Right atrium auricular region (tissue), 2 donors: Measurements from ENCODE around the gene SIRPG. TPM values are rescaled to one million over a fixed set of nuclear protein-coding genes. Genes with fewer than 3 reads are reported as not detected.

Experiments
- DNase-seq: peaks from one replicate; pipeline ENCODE4 v3.0.0-alpha.2; 2019; ENCODE audit warnings: low spot score
- H3K27ac ChIP-seq, 2 donors: fragments of 200-600 bp; sonication (generic); 1 replicate in 1 of 2; 2 replicates in 1 of 2; pipeline ENCODE4 v1.5.1; 2016 to 2019
- H3K27me3 ChIP-seq, 2 donors: fragments of 200-600 bp; sonication (generic); one replicate each; pipeline versions ENCODE4 v1.5.1 to v1.6.0; 2017 to 2019
- H3K36me3 ChIP-seq: fragments of 200-600 bp; sonication (generic); one replicate; pipeline ENCODE4 v1.5.1; 2016
- H3K4me1 ChIP-seq, 2 donors: fragments of 200-600 bp; sonication (generic); one replicate each; pipeline versions ENCODE4 v1.5.1 to v1.6.0; 2017 to 2019
- H3K4me3 ChIP-seq, 2 donors: fragments of 200-600 bp; sonication (generic); 1 replicate in 1 of 2; 2 replicates in 1 of 2; pipeline ENCODE4 v1.5.1; 2017 to 2019; ENCODE audit warnings: mild to moderate bottlenecking in 1 of 2, moderate library complexity in 1 of 2
- H3K9me3 ChIP-seq, 2 donors: fragments of 200-600 bp; sonication (generic); one replicate each; pipeline ENCODE4 v1.5.1; 2019
- total RNA-seq, 2 donors: library from RNA; depleted of rRNA; stranded (reverse); fragments of >200 nt; gene quantifications; one replicate each; pipeline ENCODE4 v1.1.0, GENCODE V29; 2016
- TF ChIP-seq, protein P1 (sequence below), 2 donors: fragments of 200-600 bp; sonication (generic); IDR thresholded peaks; one replicate each; pipeline ENCODE4 v1.5.1; 2019; ENCODE audit warnings: antibody characterized with exemption in 2 of 2

Gene SIRPG
- total RNA-seq, 2 donors from 2014 or later, result not detected

DNA sequence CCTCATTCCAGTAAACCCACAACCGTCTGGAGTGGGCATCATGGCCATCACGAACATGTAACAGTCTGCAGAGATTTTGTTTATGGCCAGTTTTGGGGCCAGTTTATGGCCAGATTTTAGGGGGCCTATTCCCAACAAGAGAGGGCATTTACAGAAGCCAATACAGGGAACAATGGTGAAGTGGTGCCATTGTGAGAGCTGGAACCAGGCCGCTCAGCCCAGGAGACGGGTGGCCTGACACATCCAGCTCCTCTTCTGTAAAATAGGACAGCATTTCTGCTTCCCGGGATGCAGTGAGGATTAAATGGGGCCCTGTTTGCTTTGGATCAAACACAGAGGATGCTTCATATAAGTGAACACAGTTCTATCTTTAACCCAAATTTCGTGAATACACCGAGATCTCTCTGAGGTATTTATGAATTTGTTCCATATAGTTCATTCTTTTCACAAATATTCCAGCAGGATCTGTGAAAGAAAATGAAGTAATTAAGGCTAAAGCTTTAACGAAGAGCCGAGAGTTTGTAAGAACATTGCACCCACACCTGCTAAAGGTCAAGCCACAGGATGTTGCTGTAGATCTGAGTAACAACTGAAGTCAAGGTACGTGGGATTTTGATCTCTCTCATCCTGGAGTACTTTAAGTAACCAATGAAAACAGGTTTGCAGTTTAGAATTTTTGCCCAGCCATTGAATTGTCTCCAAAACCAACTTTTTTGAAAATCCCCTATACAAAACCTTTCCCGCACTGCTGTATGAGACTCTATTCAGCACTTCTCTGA is 14.5 kb upstream of the SIRPG start:
- Histone ChIP-seq H3K9me3 (no peaks in the 10 kb centered on the region), H3K4me3 (no peak overlapping the region), H3K27me3 (no peaks in the 10 kb centered on the region), H3K4me1 (no peaks in the 10 kb centered on the region), H3K36me3 (no peaks in the 10 kb centered on the region), H3K27ac (no peak overlapping the region)
- DNase-seq, result no peak
- TF ChIP-seq, protein P1, sequence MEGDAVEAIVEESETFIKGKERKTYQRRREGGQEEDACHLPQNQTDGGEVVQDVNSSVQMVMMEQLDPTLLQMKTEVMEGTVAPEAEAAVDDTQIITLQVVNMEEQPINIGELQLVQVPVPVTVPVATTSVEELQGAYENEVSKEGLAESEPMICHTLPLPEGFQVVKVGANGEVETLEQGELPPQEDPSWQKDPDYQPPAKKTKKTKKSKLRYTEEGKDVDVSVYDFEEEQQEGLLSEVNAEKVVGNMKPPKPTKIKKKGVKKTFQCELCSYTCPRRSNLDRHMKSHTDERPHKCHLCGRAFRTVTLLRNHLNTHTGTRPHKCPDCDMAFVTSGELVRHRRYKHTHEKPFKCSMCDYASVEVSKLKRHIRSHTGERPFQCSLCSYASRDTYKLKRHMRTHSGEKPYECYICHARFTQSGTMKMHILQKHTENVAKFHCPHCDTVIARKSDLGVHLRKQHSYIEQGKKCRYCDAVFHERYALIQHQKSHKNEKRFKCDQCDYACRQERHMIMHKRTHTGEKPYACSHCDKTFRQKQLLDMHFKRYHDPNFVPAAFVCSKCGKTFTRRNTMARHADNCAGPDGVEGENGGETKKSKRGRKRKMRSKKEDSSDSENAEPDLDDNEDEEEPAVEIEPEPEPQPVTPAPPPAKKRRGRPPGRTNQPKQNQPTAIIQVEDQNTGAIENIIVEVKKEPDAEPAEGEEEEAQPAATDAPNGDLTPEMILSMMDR (IDR thresholded peaks at IDR 0.05), result no peak

DNA sequence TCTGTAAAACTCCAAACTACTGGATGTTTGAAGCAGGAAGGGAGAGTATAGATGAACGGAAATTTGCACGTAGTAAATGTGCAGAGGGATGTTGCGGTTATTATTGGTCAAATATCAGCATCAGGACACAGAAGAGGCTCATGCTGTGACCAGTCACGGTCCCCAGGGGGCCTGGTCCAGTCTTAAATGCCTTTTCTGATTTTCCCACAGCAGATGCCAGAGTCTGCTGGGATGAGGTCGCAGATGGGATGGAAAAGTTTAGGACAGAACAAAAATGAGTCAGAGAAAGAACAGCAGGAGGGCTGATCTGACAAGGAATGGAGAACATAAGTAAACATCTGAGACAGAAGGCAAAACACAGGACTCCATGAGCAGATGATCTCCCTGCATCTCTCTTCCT is 11.7 kb upstream of the SIRPG start:
- Histone ChIP-seq H3K9me3 (no peaks in the 10 kb centered on the region), H3K4me3 (no peak overlapping the region), H3K27me3 (no peaks in the 10 kb centered on the region), H3K36me3 (no peaks in the 10 kb centered on the region), H3K4me1 (no peaks in the 10 kb centered on the region), H3K27ac (no peak overlapping the region)
- DNase-seq, result no peak
- TF ChIP-seq, protein P1 (IDR thresholded peaks at IDR 0.05), result no peak

DNA sequence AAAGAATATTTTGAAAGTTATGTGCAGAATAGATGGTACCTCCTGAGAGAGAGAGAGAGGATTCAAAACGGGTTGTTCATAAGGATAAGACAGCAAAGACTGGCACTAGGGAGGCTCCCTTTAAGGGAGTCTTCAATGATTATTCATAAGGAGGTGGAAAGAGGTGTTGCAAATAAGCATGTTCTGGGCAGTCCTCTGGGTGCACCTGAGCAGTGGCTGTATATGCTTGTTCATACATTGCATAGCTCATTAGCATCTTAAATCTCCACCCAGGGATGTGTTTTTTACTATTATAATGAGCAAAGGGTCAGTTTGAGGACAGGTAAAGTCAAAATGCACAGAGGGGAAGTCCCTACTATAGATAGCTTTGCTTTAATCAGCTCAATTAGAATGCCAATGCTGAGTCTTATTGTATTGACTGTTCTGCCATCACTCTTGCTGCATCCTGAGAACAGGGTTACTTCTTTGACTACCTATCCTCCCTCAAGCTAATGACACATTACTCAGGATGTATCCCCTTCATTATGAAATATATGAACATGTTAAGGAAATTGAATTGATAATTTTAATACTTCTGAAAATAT is 10.0 kb upstream of the SIRPG start:
- H3K36me3 ChIP-seq, result no peaks in the 10 kb centered on the region
- DNase-seq, result no peak
- H3K4me1 ChIP-seq, result no peaks in the 10 kb centered on the region
- no peaks in the 10 kb centered on the region for H3K9me3 ChIP-seq
- TF ChIP-seq, protein P1 (IDR thresholded peaks at IDR 0.05), result no peak
- no peaks in the 10 kb centered on the region for H3K27me3 ChIP-seq
- H3K27ac ChIP-seq, result no peak overlapping the region
- no peak overlapping the region for H3K4me3 ChIP-seq

DNA sequence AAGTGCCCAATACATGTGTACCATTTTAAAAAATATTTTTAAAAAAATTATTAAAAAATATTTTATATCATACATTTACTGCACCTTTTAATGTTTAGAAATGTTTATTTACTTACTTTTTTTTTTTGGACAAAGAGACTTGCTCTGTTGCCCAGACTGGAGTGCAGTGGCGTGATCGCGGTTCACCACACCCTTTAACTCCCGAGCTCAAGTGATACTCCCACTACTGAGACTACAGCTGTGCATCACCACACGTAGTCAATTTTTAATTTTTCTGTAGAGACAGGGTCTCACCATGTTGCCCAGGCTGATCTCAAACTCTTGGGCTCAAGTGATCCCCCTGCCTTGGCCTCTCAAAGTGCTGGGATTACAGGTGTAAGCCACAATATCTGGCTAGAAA is 9.2 kb upstream of the SIRPG start:
- Histone ChIP-seq H3K36me3 (no peaks in the 10 kb centered on the region), H3K9me3 (no peaks in the 10 kb centered on the region), H3K4me3 (no peak overlapping the region), H3K27ac (no peak overlapping the region), H3K27me3 (no peaks in the 10 kb centered on the region), H3K4me1 (no peaks in the 10 kb centered on the region)
- TF ChIP-seq, protein P1 (IDR thresholded peaks at IDR 0.05), result no peak
- DNase-seq, result peak; percentile 42

DNA sequence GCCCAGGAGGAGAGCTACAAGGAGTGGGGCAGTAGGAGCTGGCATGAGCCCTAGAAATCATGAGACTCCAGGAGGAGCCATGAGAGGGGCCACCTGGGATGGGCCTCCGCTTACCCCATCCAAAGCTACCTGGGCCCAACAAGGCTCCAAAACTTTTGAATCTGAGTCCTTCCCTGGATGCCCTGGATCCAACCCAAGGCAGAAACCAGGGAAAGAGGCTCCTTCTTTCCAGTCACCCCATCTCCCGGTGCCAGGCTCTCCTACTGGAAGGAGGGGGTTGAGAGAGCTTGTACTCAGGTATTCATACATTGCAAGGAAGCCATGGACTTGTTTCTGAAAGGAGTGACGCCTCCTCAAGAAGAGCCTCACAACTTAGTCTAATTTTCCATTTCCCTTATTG is 7.8 kb upstream of the SIRPG start:
- Histone ChIP-seq H3K27me3 (no peaks in the 10 kb centered on the region), H3K4me3 (no peak overlapping the region), H3K27ac (no peak overlapping the region), H3K4me1 (no peaks in the 10 kb centered on the region), H3K9me3 (no peaks in the 10 kb centered on the region), H3K36me3 (no peaks in the 10 kb centered on the region)
- TF ChIP-seq, protein P1 (IDR thresholded peaks at IDR 0.05), result no peak
- no peak for DNase-seq
